ENCODE measurements around the gene ANKRD39. TPM values are rescaled to one million over a fixed set of nuclear protein-coding genes. Genes with fewer than 3 reads are reported as not detected.

ANKRD39 gene
- total RNA-seq, 1 donor: 4.7 TPM

- TF ChIP-seq CTCF (IDR thresholded peaks at IDR 0.05; ENCODE audit: insufficient read depth, low read depth, low read length): no peak
- no peak for DNase-seq (ENCODE audit: low read depth)
- no peak overlapping the region for H3K4me3 ChIP-seq (ENCODE audit: low read depth, low read length)
These were observed 31.1 kb downstream of the ANKRD39 start for GRCh38 chr2:96826546-96827278.

- TF ChIP-seq CTCF (IDR thresholded peaks at IDR 0.05; ENCODE audit: insufficient read depth, low read depth, low read length): no peak
- DNase-seq (ENCODE audit: low read depth): no peak
- no peak overlapping the region for H3K4me3 ChIP-seq (ENCODE audit: low read depth, low read length)
These were observed 32.8 kb downstream of the ANKRD39 start for GRCh38 chr2:96825057-96825456.

GRCh38 chr2:96824079-96824870, 33.5 kb downstream of the ANKRD39 start:
- H3K4me3 ChIP-seq (ENCODE audit: low read depth, low read length): no peak overlapping the region
- no peak for TF ChIP-seq CTCF (IDR thresholded peaks at IDR 0.05; ENCODE audit: insufficient read depth, low read depth, low read length)
- peak; percentile 68 for DNase-seq (ENCODE audit: low read depth)

GRCh38 chr2:96823198-96823597, 34.6 kb downstream of the ANKRD39 start:
- peak; percentile 16 for DNase-seq (ENCODE audit: low read depth)
- no peak for TF ChIP-seq CTCF (IDR thresholded peaks at IDR 0.05; ENCODE audit: insufficient read depth, low read depth, low read length)
- no peak overlapping the region for H3K4me3 ChIP-seq (ENCODE audit: low read depth, low read length)

GRCh38 chr2:96822786-96823185, 35.0 kb downstream of the ANKRD39 start:
- no peak for DNase-seq (ENCODE audit: low read depth)
- H3K4me3 ChIP-seq (ENCODE audit: low read depth, low read length): no peak overlapping the region
- no peak for TF ChIP-seq CTCF (IDR thresholded peaks at IDR 0.05; ENCODE audit: insufficient read depth, low read depth, low read length)

- H3K4me3 ChIP-seq (ENCODE audit: low read depth, low read length): no peak overlapping the region
- DNase-seq (ENCODE audit: low read depth): no peak
- no peak for TF ChIP-seq CTCF (IDR thresholded peaks at IDR 0.05; ENCODE audit: insufficient read depth, low read depth, low read length)
These were observed 36.6 kb downstream of the ANKRD39 start for GRCh38 chr2:96821113-96821675.
